ENCODE measurements around the gene HLA-DPA1. TPM values are rescaled to one million over a fixed set of nuclear protein-coding genes. Genes with fewer than 3 reads are reported as not detected.

Gene HLA-DPA1
- total RNA-seq (2021) (0.35 and 0.43 TPM in 2 replicates), Bru-seq, nascent RNA (percentile 19 among the genes with signal in this experiment), BruChase-seq, experiment 1, labeled RNA remaining after a 2-hour chase (percentile 16 among the genes with signal in this experiment), BruChase-seq, experiment 2, labeled RNA remaining after a 6-hour chase (percentile 16 among the genes with signal in this experiment)
- long read RNA-seq, partial matches to known transcripts: 0 of 1 reads
- long read RNA-seq, other reads (novel, unspliced or antisense): 1 of 1 reads

DNA sequence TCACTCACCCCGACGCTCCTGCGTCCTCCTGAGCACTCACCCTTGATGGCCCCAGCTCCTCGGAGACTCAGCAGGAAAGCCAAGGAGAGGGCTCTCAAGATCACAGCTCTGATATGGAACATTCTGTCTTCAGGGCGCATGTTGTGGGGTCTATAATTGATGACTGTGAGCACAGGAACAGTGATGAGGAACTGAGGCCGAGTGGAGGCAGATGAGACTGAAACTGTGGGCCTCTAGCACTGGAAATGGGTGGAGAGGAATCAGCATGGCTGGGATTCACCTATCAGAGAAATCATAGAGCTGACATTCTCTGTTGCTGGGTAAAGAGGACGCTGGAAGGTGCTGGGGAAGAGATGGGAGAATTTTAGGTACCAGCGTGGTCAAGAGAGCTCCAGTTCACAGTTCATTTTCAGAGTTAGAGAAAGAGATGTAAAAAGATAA is at the start of gene HLA-DPA1:
TSS of gene HLA-DPA1 (minus strand) at position 219 of the 441 bp plus-strand sequence.
- CTCF ChIA-PET: no interaction called here
- no peak for DNase-seq (ENCODE audit: low spot score)

DNA sequence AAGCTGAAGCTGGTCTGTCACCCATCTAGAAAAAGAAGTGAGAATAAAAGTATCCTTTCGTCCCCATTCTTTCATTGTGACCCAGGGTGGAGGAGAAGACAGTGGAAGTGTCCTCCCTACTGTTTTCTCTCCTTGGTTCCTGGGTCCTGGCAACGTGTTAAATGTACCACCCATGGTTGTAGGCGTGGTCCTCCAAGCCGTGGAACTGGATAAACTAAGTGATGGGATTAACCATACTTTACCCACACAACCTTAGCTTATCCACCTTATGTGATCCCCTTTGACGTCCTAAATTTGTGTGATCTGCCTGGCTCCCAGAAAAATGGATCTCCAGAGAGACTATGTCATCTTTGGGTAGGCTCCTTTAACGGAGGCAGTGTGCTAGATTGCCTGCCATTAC is 49.7 kb upstream of the HLA-DPA1 start:
- no peaks in the 10 kb centered on the region for H3K27me3 ChIP-seq (replicated peaks; ENCODE audit: insufficient read depth, low read depth, low read length, poor library complexity)
- BruUV-seq (replicated peaks): no TSS peak
- H3K9me3 ChIP-seq (ENCODE audit: low read depth, low read length, poor library complexity, severe bottlenecking): peaks cover 16% of the 10 kb centered on the region
- CTCF ChIA-PET: no interaction called here
- peaks cover 3% of the 10 kb centered on the region for H3K4me1 ChIP-seq (ENCODE audit: insufficient read depth, low read length, poor library complexity, severe bottlenecking)
- no peak overlapping the region for H3K27ac ChIP-seq (ENCODE audit: low read depth, low read length, poor library complexity, severe bottlenecking)
- no peak overlapping the region for H3K4me3 ChIP-seq (ENCODE audit: low read depth, low read length, poor library complexity, severe bottlenecking)
- intact Hi-C loops (cut with micrococcal nuclease; ENCODE audit: unreplicated experiment): no loop called here
- DNase-seq (ENCODE audit: low spot score): no peak
- TF ChIP-seq EZH2 (IDR thresholded peaks at IDR 0.05; ENCODE audit: borderline replicate concordance, low read depth, low read length, poor library complexity, severe bottlenecking): no peak
- TF ChIP-seq, protein P1, sequence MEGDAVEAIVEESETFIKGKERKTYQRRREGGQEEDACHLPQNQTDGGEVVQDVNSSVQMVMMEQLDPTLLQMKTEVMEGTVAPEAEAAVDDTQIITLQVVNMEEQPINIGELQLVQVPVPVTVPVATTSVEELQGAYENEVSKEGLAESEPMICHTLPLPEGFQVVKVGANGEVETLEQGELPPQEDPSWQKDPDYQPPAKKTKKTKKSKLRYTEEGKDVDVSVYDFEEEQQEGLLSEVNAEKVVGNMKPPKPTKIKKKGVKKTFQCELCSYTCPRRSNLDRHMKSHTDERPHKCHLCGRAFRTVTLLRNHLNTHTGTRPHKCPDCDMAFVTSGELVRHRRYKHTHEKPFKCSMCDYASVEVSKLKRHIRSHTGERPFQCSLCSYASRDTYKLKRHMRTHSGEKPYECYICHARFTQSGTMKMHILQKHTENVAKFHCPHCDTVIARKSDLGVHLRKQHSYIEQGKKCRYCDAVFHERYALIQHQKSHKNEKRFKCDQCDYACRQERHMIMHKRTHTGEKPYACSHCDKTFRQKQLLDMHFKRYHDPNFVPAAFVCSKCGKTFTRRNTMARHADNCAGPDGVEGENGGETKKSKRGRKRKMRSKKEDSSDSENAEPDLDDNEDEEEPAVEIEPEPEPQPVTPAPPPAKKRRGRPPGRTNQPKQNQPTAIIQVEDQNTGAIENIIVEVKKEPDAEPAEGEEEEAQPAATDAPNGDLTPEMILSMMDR (conservative IDR thresholded peaks at IDR 0.05; ENCODE audit: low read depth, low read length): no peak
- H3K36me3 ChIP-seq (ENCODE audit: insufficient read depth, low read length, poor library complexity, severe bottlenecking): no peaks in the 10 kb centered on the region
- POLR2A ChIA-PET (ENCODE audit: low non-redundant PET): no interaction called here

More for the DNA sequence above, at the start of gene HLA-DPA1:
- no peak for TF ChIP-seq EZH2 (IDR thresholded peaks at IDR 0.05; ENCODE audit: borderline replicate concordance, low read depth, low read length, poor library complexity, severe bottlenecking)
- TF ChIP-seq, protein P1 (conservative IDR thresholded peaks at IDR 0.05; ENCODE audit: low read depth, low read length): no peak
- intact Hi-C loops (cut with micrococcal nuclease; ENCODE audit: unreplicated experiment): loop anchor here (10.0 kb wide), 1 partner anchor 49 kb away; no protein-coding TSS in a partner anchor
- H3K36me3 ChIP-seq (ENCODE audit: insufficient read depth, low read length, poor library complexity, severe bottlenecking): no peaks in the 10 kb centered on the region
- no TSS peak for BruUV-seq (replicated peaks)
- no peaks in the 10 kb centered on the region for H3K4me1 ChIP-seq (ENCODE audit: insufficient read depth, low read length, poor library complexity, severe bottlenecking)
- peaks cover 16% of the 10 kb centered on the region for H3K27me3 ChIP-seq (replicated peaks; ENCODE audit: insufficient read depth, low read depth, low read length, poor library complexity)
- no peak within 1 kb of the TSS for H3K4me3 ChIP-seq (ENCODE audit: low read depth, low read length, poor library complexity, severe bottlenecking)
- POLR2A ChIA-PET (ENCODE audit: low non-redundant PET): no interaction called here
- no peaks in the 10 kb centered on the region for H3K9me3 ChIP-seq (ENCODE audit: low read depth, low read length, poor library complexity, severe bottlenecking)
- H3K27ac ChIP-seq (ENCODE audit: low read depth, low read length, poor library complexity, severe bottlenecking): no peak within 1 kb of the TSS

DNA sequence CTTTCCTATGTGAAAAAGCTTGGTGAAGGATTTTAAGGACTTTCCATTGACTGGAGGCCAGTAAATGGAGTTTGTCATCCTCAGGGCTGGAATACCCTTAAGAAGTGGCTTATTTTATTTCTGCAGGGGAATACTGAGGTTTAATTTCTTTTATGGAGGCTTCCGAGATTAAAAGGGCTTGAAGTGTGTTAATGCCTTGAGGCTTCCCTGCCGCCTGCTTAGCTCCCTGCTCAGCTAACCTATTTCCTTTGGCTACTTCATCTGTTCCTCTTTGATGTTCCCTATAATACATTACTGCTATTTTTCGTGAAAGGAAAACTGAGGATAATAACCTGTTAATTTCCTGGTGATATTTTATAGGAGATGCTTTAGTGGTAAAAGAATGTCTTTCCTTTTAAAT is 46.6 kb upstream of the HLA-DPA1 start:
- ChIA-PET POLR2A (ENCODE audit: low non-redundant PET) (no interaction called here), CTCF (no interaction called here)
- Histone ChIP-seq H3K4me1 (ENCODE audit: insufficient read depth, low read length, poor library complexity, severe bottlenecking) (peaks cover 5% of the 10 kb centered on the region), H3K27ac (ENCODE audit: low read depth, low read length, poor library complexity, severe bottlenecking) (no peak overlapping the region), H3K36me3 (ENCODE audit: insufficient read depth, low read length, poor library complexity, severe bottlenecking) (no peaks in the 10 kb centered on the region), H3K4me3 (ENCODE audit: low read depth, low read length, poor library complexity, severe bottlenecking) (no peak overlapping the region), H3K9me3 (ENCODE audit: low read depth, low read length, poor library complexity, severe bottlenecking) (peaks cover 16% of the 10 kb centered on the region), H3K27me3 (replicated peaks; ENCODE audit: insufficient read depth, low read depth, low read length, poor library complexity) (peaks cover 28% of the 10 kb centered on the region)
- no peak for DNase-seq (ENCODE audit: low spot score)
- intact Hi-C loops (cut with micrococcal nuclease; ENCODE audit: unreplicated experiment): no loop called here
- no TSS peak for BruUV-seq (replicated peaks)
- TF ChIP-seq, protein P1 (conservative IDR thresholded peaks at IDR 0.05; ENCODE audit: low read depth, low read length): no peak
- no peak for TF ChIP-seq EZH2 (IDR thresholded peaks at IDR 0.05; ENCODE audit: borderline replicate concordance, low read depth, low read length, poor library complexity, severe bottlenecking)

Data from A673 (cell line).